ENCODE results near the gene APCDD1.

DNA sequence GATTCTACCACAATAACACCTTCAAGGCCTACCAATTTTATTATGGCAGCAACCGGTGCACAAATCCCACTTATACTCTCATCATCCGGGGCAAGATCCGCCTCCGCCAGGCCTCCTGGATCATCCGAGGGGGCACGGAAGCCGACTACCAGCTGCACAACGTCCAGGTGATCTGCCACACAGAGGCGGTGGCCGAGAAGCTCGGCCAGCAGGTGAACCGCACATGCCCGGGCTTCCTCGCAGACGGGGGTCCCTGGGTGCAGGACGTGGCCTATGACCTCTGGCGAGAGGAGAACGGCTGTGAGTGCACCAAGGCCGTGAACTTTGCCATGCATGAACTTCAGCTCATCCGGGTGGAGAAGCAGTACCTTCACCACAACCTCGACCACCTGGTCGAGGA lies 17.1 kb downstream of the APCDD1 start:
- TF ChIP-seq CTCF (conservative IDR thresholded peaks at IDR 0.05 in 1 of 2, IDR thresholded peaks at IDR 0.05 in 1 of 2; ENCODE audit: low read depth in 1 of 2, low read length in 2 of 2) = no peak
- TF ChIP-seq EZH2 (IDR thresholded peaks at IDR 0.05; ENCODE audit: low read length, missing control alignments) = no peak
